GM12892 (cell line): Measurements from ENCODE around the gene CHRDL2.

Experiments
- POLR2A ChIP-seq: IDR thresholded peaks from 2 replicates; pipeline ENCODE4 v1.6.1; 2011; ENCODE audit warnings: low read depth, low read length, control low read depth
- POLR2AphosphoS5 ChIP-seq: IDR thresholded peaks from 2 replicates; pipeline ENCODE4 v1.6.1; 2011; ENCODE audit warnings: low read depth, low read length, control low read depth
- TAF1 ChIP-seq: IDR thresholded peaks from 2 replicates; pipeline ENCODE4 v1.6.1; 2011; ENCODE audit warnings: low read depth, mild to moderate bottlenecking, control low read depth, low read length, borderline replicate concordance

DNA sequence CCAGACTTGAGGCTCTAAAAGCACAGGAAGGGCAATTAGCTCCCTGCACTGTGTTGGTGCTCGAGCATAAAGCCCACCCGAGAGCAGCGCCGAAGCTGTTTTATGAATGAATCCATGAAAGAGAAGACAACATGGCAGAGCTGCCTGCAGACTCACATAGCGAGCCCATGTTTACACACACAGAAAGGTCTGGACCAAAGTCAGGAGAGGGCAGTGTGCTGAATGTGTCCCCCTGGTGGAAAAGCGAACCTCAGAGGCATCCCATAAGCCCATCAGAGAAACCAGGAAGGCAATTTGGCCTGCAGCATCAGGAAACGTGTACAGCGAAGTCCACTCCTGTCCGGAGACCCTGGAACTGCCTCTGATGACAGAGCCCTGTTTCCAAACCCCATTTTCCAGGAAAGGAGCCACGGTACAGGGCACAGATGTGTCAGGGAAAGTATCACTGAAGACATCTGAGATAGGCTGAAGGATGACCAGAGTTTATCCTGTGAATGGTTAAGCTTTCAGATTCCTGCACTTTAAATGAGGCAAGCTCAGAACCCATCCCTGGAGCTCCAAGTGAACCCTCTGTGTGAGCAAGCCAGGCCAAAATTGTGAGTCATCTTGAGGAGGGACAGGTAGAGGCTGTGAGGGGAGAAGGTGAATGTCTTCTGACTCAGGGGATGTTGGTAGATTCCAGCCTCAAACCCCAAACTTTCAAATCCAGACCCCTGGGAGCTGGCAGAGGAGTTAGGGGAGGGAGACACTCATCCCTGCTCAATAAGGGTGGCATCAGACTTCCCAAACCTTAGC, 36.9 kb downstream of the CHRDL2 start:
- TF ChIP-seq TAF1 (no peak), POLR2A (no peak), POLR2AphosphoS5 (no peak)
